ENCODE data around the gene STX10. TPM values are rescaled to one million over a fixed set of nuclear protein-coding genes. Genes with fewer than 3 reads are reported as not detected.
A peak's percentile ranks its signal among the peaks of the same experiment; 100 is the strongest.

STX10 gene
- total and polyA plus RNA-seq, 9 of the 15 experiments (the other 6 are each of a cell fraction or from before 2014, with no cell fraction given), result 0.51 to 66.3 (median 31.0) TPM

DNA sequence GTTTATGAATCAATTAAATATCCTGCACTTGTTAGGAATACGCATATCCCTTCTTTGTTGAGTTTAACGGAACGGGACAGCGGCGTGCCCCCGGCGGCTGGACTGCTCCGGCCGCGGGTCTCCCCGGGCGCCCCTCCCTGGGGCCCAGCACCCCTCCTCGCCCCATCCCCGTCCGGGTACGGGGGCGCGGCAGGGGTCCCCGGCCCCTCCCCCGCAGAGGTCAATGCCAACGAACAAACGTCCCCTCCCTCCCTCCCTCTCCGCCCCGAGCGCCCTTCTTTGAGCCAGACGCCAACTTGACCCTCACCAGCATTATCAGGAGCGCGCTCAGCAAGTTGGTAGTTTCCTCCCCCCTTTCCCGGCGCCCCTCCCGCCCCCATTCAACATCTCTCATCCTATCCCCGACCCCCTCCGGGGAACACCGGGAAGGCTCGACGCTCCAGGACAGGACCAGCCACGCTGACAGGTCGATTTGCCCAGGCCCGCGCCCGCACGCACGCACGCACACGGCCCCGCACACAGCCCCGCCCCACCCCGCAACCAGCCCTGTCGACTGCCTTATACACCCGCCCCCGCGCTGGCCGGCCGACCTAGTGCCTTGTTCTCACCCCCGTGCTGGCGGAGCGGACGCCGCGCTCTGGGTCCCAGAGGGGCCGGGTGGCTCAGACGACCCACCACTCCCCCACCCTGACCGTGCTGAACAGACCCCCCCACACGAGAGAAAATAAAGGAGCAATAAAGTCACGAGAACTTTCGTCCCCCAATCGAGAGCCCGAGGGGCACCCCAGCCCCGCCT is 52.5 kb downstream of the STX10 start (continued):
- TF ChIP-seq, protein P1, sequence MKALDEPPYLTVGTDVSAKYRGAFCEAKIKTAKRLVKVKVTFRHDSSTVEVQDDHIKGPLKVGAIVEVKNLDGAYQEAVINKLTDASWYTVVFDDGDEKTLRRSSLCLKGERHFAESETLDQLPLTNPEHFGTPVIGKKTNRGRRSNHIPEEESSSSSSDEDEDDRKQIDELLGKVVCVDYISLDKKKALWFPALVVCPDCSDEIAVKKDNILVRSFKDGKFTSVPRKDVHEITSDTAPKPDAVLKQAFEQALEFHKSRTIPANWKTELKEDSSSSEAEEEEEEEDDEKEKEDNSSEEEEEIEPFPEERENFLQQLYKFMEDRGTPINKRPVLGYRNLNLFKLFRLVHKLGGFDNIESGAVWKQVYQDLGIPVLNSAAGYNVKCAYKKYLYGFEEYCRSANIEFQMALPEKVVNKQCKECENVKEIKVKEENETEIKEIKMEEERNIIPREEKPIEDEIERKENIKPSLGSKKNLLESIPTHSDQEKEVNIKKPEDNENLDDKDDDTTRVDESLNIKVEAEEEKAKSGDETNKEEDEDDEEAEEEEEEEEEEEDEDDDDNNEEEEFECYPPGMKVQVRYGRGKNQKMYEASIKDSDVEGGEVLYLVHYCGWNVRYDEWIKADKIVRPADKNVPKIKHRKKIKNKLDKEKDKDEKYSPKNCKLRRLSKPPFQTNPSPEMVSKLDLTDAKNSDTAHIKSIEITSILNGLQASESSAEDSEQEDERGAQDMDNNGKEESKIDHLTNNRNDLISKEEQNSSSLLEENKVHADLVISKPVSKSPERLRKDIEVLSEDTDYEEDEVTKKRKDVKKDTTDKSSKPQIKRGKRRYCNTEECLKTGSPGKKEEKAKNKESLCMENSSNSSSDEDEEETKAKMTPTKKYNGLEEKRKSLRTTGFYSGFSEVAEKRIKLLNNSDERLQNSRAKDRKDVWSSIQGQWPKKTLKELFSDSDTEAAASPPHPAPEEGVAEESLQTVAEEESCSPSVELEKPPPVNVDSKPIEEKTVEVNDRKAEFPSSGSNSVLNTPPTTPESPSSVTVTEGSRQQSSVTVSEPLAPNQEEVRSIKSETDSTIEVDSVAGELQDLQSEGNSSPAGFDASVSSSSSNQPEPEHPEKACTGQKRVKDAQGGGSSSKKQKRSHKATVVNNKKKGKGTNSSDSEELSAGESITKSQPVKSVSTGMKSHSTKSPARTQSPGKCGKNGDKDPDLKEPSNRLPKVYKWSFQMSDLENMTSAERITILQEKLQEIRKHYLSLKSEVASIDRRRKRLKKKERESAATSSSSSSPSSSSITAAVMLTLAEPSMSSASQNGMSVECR (CRISPR knock-in tag; IDR thresholded peaks at IDR 0.05), result no peak
- peak; percentile 26 for TF ChIP-seq RBM39 (optimal IDR thresholded peaks at IDR 0.05; ENCODE audit: low read depth, low read length)
- peak; percentile 84; the same call in 1 of the 2 replicates for TF ChIP-seq ESRRB (CRISPR knock-in tag; IDR thresholded peaks at IDR 0.05; ENCODE audit: borderline replicate concordance)
- no peak for TF ChIP-seq MCM7 (IDR thresholded peaks at IDR 0.05)
- TF ChIP-seq RB1 (IDR thresholded peaks at IDR 0.05; ENCODE audit: low read depth), result peak; percentile 43
- TF ChIP-seq NFE2 (IDR thresholded peaks at IDR 0.05; ENCODE audit: low read depth), result no peak
- TF ChIP-seq ZNF551 (CRISPR knock-in tag; IDR thresholded peaks at IDR 0.05), result peak; percentile 90
- no peak for TF ChIP-seq KAT8 (IDR thresholded peaks at IDR 0.05; ENCODE audit: low read depth)
- TF ChIP-seq KDM5B (IDR thresholded peaks at IDR 0.05; ENCODE audit: insufficient replicate concordance, low read depth, low read length), result peak; percentile 67
- TF ChIP-seq NFATC3 (IDR thresholded peaks at IDR 0.05), result no peak
- TF ChIP-seq, protein P2, sequence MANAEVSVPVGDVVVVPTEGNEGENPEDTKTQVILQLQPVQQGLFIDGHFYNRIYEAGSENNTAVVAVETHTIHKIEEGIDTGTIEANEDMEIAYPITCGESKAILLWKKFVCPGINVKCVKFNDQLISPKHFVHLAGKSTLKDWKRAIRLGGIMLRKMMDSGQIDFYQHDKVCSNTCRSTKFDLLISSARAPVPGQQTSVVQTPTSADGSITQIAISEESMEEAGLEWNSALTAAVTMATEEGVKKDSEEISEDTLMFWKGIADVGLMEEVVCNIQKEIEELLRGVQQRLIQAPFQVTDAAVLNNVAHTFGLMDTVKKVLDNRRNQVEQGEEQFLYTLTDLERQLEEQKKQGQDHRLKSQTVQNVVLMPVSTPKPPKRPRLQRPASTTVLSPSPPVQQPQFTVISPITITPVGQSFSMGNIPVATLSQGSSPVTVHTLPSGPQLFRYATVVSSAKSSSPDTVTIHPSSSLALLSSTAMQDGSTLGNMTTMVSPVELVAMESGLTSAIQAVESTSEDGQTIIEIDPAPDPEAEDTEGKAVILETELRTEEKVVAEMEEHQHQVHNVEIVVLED (CRISPR knock-in tag; IDR thresholded peaks at IDR 0.05), result peak; percentile 52
- no peak for TF ChIP-seq CBX2 (IDR thresholded peaks at IDR 0.05; ENCODE audit: insufficient read depth, low read length, poor library complexity, severe bottlenecking)
- TF ChIP-seq, protein P3, sequence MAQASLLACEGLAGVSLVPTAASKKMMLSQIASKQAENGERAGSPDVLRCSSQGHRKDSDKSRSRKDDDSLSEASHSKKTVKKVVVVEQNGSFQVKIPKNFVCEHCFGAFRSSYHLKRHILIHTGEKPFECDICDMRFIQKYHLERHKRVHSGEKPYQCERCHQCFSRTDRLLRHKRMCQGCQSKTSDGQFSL (CRISPR knock-in tag; IDR thresholded peaks at IDR 0.05), result peak; percentile 84
- TF ChIP-seq, protein P3 (tag; IDR thresholded peaks at IDR 0.05), result peak in 1 of 2 experiments; percentile 94; a peak in 1 of 4 replicates
- TF ChIP-seq MCM2 (IDR thresholded peaks at IDR 0.05; ENCODE audit: low read depth), result no peak
- peak; percentile 66; the same call in 1 of the 2 replicates for TF ChIP-seq RFX7 (CRISPR knock-in tag; IDR thresholded peaks at IDR 0.05)
- TF ChIP-seq, protein P4, sequence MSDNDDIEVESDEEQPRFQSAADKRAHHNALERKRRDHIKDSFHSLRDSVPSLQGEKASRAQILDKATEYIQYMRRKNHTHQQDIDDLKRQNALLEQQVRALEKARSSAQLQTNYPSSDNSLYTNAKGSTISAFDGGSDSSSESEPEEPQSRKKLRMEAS (CRISPR knock-in tag; IDR thresholded peaks at IDR 0.05), result peak; percentile 38; the same call in 1 of the 2 replicates
- TF ChIP-seq SIRT6 (IDR thresholded peaks at IDR 0.05; ENCODE audit: low read depth, low read length), result peak; percentile 85
- TF ChIP-seq ESRRA (IDR thresholded peaks at IDR 0.05; ENCODE audit: borderline replicate concordance, low read depth), result no peak
- peak; percentile 82; the same call in 1 of the 2 replicates for TF ChIP-seq ILF3 (IDR thresholded peaks at IDR 0.05; ENCODE audit: borderline replicate concordance)
- TF ChIP-seq TAF15 (IDR thresholded peaks at IDR 0.05; ENCODE audit: low read depth, low read length), result no peak
- peak; percentile 82 for TF ChIP-seq ELF4 (CRISPR knock-in tag; IDR thresholded peaks at IDR 0.05)

Measured in K562 (cell line).